ENCODE results near the gene CRISPLD2. TPM values are rescaled to one million over a fixed set of nuclear protein-coding genes. Genes with fewer than 3 reads are reported as not detected.

The CRISPLD2 gene
- total RNA-seq, 1 donor from 2014 or later, result 17.8 TPM

DNA sequence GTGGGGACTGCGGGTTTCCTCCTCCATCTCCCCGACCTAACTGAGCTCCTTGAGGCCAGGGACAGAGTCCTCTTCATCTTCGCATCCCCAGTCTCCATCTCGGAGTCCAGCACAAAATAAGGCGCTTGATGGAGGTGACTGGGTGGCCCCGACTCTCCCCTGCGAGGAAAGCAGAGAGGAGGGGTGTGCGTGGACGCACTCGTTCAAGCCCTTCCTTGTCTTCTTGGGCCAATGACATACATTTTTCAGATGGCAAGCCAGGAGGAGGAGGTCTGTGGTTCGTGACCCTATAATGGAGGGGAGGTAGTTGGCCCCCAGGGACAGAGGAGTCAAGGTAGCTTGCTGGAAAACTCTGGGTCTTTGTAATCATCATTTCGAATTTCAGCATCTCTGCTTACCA lies 17.2 kb downstream of the CRISPLD2 start:
- DNase-seq (ENCODE audit: extremely low spot score, unreplicated experiment), result no peak
- peaks cover 14% of the 10 kb centered on the region for H3K4me1 Mint-ChIP-seq (ENCODE audit: unreplicated experiment)
- no peak overlapping the region for H3K4me3 Mint-ChIP-seq
- no peaks in the 10 kb centered on the region for H3K36me3 Mint-ChIP-seq
- H3K27me3 Mint-ChIP-seq, result peaks cover 4% of the 10 kb centered on the region
- TF ChIP-seq, protein P1, sequence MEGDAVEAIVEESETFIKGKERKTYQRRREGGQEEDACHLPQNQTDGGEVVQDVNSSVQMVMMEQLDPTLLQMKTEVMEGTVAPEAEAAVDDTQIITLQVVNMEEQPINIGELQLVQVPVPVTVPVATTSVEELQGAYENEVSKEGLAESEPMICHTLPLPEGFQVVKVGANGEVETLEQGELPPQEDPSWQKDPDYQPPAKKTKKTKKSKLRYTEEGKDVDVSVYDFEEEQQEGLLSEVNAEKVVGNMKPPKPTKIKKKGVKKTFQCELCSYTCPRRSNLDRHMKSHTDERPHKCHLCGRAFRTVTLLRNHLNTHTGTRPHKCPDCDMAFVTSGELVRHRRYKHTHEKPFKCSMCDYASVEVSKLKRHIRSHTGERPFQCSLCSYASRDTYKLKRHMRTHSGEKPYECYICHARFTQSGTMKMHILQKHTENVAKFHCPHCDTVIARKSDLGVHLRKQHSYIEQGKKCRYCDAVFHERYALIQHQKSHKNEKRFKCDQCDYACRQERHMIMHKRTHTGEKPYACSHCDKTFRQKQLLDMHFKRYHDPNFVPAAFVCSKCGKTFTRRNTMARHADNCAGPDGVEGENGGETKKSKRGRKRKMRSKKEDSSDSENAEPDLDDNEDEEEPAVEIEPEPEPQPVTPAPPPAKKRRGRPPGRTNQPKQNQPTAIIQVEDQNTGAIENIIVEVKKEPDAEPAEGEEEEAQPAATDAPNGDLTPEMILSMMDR (conservative IDR thresholded peaks at IDR 0.05), result no peak
- H3K9me3 Mint-ChIP-seq, result no peaks in the 10 kb centered on the region
- H3K27ac Mint-ChIP-seq, result no peak overlapping the region

DNA sequence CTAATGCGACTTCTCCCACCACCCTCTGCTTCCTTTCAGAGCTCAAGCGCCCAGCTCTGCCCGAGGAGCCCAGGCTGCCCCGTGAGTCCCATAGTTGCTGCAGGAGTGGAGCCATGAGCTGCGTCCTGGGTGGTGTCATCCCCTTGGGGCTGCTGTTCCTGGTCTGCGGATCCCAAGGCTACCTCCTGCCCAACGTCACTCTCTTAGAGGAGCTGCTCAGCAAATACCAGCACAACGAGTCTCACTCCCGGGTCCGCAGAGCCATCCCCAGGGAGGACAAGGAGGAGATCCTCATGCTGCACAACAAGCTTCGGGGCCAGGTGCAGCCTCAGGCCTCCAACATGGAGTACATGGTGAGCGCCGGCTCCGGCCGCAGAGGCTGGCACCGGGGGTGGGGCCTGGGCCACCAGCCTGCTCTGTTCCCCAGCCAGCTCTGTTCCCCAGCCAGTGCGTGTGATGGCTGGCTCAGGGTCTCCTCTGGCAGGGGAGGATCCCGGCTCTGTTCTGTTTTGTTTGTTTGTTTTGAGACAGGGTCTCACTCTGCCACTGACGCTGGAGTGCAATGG lies 18.7 kb downstream of the CRISPLD2 start:
- no peaks in the 10 kb centered on the region for H3K36me3 Mint-ChIP-seq
- no peak overlapping the region for H3K27ac Mint-ChIP-seq

DNA sequence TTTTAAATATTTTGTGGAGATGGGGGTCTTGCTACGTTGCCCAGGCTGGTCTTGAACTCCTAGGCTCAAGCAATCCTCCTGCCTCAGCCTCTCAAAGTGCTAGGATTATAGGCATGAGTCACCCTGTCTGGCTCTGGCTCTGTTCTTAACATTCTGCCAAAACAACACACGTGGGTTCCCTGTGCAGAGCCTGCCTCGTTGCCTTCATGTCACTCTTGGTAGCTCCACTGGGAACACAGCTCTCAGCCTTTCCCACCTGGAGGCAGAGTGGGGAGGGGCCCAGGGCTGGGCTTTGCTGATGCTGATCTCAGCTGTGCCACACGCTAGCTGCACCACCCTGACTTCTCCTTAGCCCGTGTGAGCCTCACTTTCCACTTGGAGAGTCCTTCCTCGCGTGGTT lies 19.3 kb downstream of the CRISPLD2 start:
- Mint-ChIP-seq H3K27me3 (no peaks in the 10 kb centered on the region), H3K27ac (no peak overlapping the region)

More for the DNA sequence above, 18.7 kb downstream of the CRISPLD2 start:
- TF ChIP-seq, protein P1 (conservative IDR thresholded peaks at IDR 0.05), result no peak
- peaks cover 10% of the 10 kb centered on the region for H3K4me1 Mint-ChIP-seq (ENCODE audit: unreplicated experiment)
- H3K9me3 Mint-ChIP-seq, result no peaks in the 10 kb centered on the region
- H3K4me3 Mint-ChIP-seq, result no peak overlapping the region
- H3K27me3 Mint-ChIP-seq, result no peaks in the 10 kb centered on the region
- no peak for DNase-seq (ENCODE audit: extremely low spot score, unreplicated experiment)

DNA sequence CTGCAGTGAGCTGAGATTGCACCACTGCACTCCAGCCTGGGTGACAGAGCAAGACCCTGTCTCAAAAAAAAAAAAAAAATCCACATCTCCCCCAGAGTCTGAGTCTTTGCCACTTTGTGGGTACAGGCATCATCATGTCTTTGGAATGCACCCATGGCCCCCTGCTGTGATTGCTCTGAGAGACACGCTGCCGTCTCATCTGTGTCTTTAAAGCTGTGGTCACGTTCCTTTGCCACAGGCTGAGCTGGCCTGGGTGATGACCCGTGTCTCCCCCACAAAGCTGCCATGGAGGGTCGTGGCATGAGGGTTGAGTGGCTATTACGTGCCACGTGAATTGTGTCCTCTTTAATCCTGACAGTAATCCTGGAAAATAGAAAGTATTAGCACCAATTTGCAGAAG lies 20.2 kb downstream of the CRISPLD2 start:
- no peak overlapping the region for H3K27ac Mint-ChIP-seq
- no peak for DNase-seq (ENCODE audit: extremely low spot score, unreplicated experiment)
- H3K4me1 Mint-ChIP-seq (ENCODE audit: unreplicated experiment), result peaks cover 22% of the 10 kb centered on the region

More for the DNA sequence above, 19.3 kb downstream of the CRISPLD2 start:
- TF ChIP-seq, protein P1 (conservative IDR thresholded peaks at IDR 0.05), result no peak
- Mint-ChIP-seq H3K9me3 (no peaks in the 10 kb centered on the region), H3K4me1 (ENCODE audit: unreplicated experiment) (peaks cover 16% of the 10 kb centered on the region), H3K36me3 (no peaks in the 10 kb centered on the region), H3K4me3 (no peak overlapping the region)
- no peak for DNase-seq (ENCODE audit: extremely low spot score, unreplicated experiment)

DNA sequence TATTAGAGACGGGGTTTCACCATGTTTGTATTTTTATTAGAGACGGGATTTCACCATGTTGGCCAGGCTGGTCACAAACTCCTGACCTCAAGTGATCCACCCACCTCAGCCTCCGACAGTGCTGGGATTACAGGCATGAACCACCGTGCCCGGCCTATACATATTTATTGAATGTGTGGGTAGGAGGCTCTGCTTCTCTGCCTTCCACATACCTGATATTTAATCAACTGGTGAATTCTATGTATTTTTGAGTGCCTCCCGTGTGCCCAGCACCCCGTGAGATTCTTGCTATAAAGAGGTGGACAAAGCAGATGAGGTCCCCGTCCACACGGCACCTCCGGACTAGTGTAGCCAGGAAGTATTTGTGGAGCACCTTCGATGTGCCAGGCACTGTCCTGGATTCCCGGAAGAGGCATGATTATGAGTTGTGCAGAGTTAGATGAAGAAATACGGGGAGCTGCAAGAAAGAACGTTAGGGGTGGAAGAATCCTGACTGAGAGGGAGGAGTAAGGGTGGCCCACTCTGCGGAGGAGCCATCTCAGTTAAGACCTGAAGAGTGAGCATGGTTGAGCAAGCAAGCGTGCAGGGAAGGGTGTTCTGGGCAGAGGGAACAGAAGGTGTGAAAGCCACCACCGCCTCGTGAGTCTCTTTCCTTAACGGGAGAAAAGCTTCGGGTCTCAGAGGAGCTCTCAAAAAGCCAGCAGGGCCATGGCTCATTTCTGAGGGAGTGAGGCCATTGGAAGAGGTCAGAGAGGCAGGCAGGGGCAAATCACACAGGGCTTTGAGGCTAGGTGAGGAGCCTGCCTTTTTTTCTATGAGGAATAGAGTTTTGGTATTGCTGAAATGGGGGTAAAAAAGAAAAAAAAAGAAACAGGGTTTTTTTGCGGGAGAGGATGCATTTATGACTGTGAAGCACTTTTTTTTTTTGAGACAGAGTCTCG lies 21.2 kb downstream of the CRISPLD2 start:
- H3K27me3 Mint-ChIP-seq, result no peaks in the 10 kb centered on the region
- peak overlapping the region; percentile 14 for H3K4me3 Mint-ChIP-seq

More for the DNA sequence above, 20.2 kb downstream of the CRISPLD2 start:
- Mint-ChIP-seq H3K9me3 (no peaks in the 10 kb centered on the region), H3K27me3 (no peaks in the 10 kb centered on the region), H3K4me3 (no peak overlapping the region), H3K36me3 (no peaks in the 10 kb centered on the region)
- TF ChIP-seq, protein P1 (conservative IDR thresholded peaks at IDR 0.05), result no peak

More for the DNA sequence above, 21.2 kb downstream of the CRISPLD2 start:
- Mint-ChIP-seq H3K9me3 (no peaks in the 10 kb centered on the region), H3K36me3 (no peaks in the 10 kb centered on the region), H3K4me1 (ENCODE audit: unreplicated experiment) (peaks cover 26% of the 10 kb centered on the region), H3K27ac (peak overlapping the region; percentile 73)
- TF ChIP-seq, protein P1 (conservative IDR thresholded peaks at IDR 0.05), result no peak
- no peak for DNase-seq (ENCODE audit: extremely low spot score, unreplicated experiment)
